HepG2 (cell line): Measurements from ENCODE around the gene SMTN. TPM values are rescaled to one million over a fixed set of nuclear protein-coding genes. Genes with fewer than 3 reads are reported as not detected.
A peak's percentile ranks its signal among the peaks of the same experiment; 100 is the strongest.

Source experiments
- ATAC-seq: fragments of 200-7000 bp; cut with Tn5 transposase; 3 replicates; pipeline ENCODE4 v1.9.1; 2020; ENCODE audit warnings: mild to moderate bottlenecking, moderate library complexity
- BruUV-seq: library from RNA; stranded (reverse); fragments of 400-500 nt; replicated peaks from 2 replicates; lab custom pipeline; 2021; lab: Mats Ljungman, UMichigan
- CTCF ChIA-PET: fragments of 300-600 bp; formaldehyde crosslinking; extraction: SDS; loops from one replicate; lab custom pipeline; 2021; ENCODE audit warnings: low total read pairs, inconsistent platforms, low intra/inter-chr PET ratio; lab: Yijun Ruan, JAX
- POLR2A ChIA-PET: fragments of 350-600 bp; sonication (Branson Sonifier 250); formaldehyde crosslinking; loops from one replicate; lab custom pipeline; 2020; ENCODE audit warnings: antibody characterized with exemption, inconsistent platforms; lab: Yijun Ruan, JAX
- DNase-seq: peaks from one replicate; pipeline ENCODE4 v3.0.0-alpha.2; 2015; ENCODE audit warnings: low spot score
- FAIRE-seq: peaks from 3 replicates; lab custom pipeline; 2011; peaks lifted over from hg19 to GRCh38; lab: Jason Lieb, UNC
- H2AFZ ChIP-seq: one replicate; pipeline ENCODE4 v1.6.1; 2011; ENCODE audit warnings: low read length, inconsistent platforms
- H3K27ac ChIP-seq: fragments of 300-600 bp; 3 replicates; pipeline ENCODE4 v1.8.0; 2011; ENCODE audit warnings: mixed run types, mild to moderate bottlenecking, mixed read lengths, low read length, inconsistent platforms; ENCODE audit not compliant: insufficient read depth; ENCODE audit errors: extremely low read length
- H3K27me3 ChIP-seq, 2 experiments: fragments of 200-600 bp in 1 of 2; 2 replicates in 1 of 2; 3 replicates in 1 of 2; pipeline versions ENCODE4 v1.6.0 to v1.8.0; 2011; ENCODE audit warnings: low read length in 2 of 2, mild to moderate bottlenecking in 2 of 2, moderate library complexity in 2 of 2, inconsistent platforms in 1 of 2; ENCODE audit not compliant: insufficient read depth in 2 of 2, control insufficient read depth in 1 of 2
- H3K36me3 ChIP-seq, 2 experiments: fragments of 200-600 bp in 1 of 2; replicated peaks in 1 of 2; 2 replicates in 1 of 2; 3 replicates in 1 of 2; pipeline versions ENCODE4 v1.5.1 to v1.8.0; 2011; ENCODE audit warnings: low read length in 2 of 2, inconsistent platforms in 1 of 2; ENCODE audit not compliant: insufficient read depth in 2 of 2, control insufficient read depth in 1 of 2
- H3K4me1 ChIP-seq: 2 replicates; pipeline ENCODE4 v1.5.1; 2012; ENCODE audit warnings: low read length, inconsistent platforms; ENCODE audit not compliant: insufficient read depth
- H3K4me2 ChIP-seq: 2 replicates; pipeline ENCODE4 v1.6.0; 2011; ENCODE audit warnings: low read depth, low read length, inconsistent platforms
- H3K4me3 ChIP-seq, 3 experiments: fragments of 200-600 bp in 1 of 3; sonication (generic), shearing (Covaris generic) in 1 of 3; replicated peaks in 1 of 3; 2 replicates each; pipeline ENCODE4 v1.5.1; 2011 to 2016; ENCODE audit warnings: low read length in 3 of 3, inconsistent platforms in 2 of 3, low read depth in 2 of 3, mild to moderate bottlenecking in 2 of 3, control low read depth in 1 of 3, mixed read lengths in 1 of 3; ENCODE audit not compliant: insufficient read depth in 1 of 3
- H3K79me2 ChIP-seq: one replicate; pipeline ENCODE4 v1.6.1; 2011; ENCODE audit warnings: low read length, inconsistent platforms; ENCODE audit not compliant: insufficient read depth
- H3K9ac ChIP-seq: 2 replicates; pipeline ENCODE4 v1.6.0; 2011; ENCODE audit warnings: mild to moderate bottlenecking, low read depth, low read length, inconsistent platforms; ENCODE audit not compliant: insufficient read depth
- H3K9me3 ChIP-seq: 2 replicates; pipeline ENCODE4 v1.5.1; 2012; ENCODE audit warnings: mild to moderate bottlenecking, low read length
- H4K20me1 ChIP-seq: 2 replicates; pipeline ENCODE4 v1.6.0; 2011; ENCODE audit warnings: inconsistent platforms, mild to moderate bottlenecking, low read length, moderate library complexity; ENCODE audit not compliant: insufficient read depth
- NFYB ChIP-seq: sonication (generic); formaldehyde crosslinking; IDR thresholded peaks from 2 replicates; pipeline ENCODE4 v1.4.0; 2020; ENCODE audit warnings: missing genetic modification reagents
- NFYC ChIP-seq: IDR thresholded peaks from 2 replicates; pipeline ENCODE4 v1.6.1; 2016; ENCODE audit warnings: missing genetic modification reagents, missing compliant biosample characterization
- NR2F6 ChIP-seq, 2 experiments: IDR thresholded peaks; 2 replicates each; pipeline ENCODE4 v1.6.1; 2016; ENCODE audit warnings: antibody characterized with exemption in 1 of 2, mild to moderate bottlenecking in 1 of 2
- SAFB2 ChIP-seq: sonication (generic); formaldehyde crosslinking; IDR thresholded peaks from 2 replicates; pipeline ENCODE4 v1.5.1; 2020; ENCODE audit warnings: missing genetic modification reagents, low read depth, mild to moderate bottlenecking, borderline replicate concordance
- THAP11 ChIP-seq: IDR thresholded peaks from 2 replicates; pipeline ENCODE4 v1.6.1; 2016; ENCODE audit warnings: missing biosample characterization, missing genetic modification reagents
- ZNF143 ChIP-seq: sonication (generic); formaldehyde crosslinking; IDR thresholded peaks from 2 replicates; pipeline ENCODE4 v1.4.0; 2020; ENCODE audit warnings: missing genetic modification reagents
- WGBS: methylation state at CpG from one replicate; pipeline ENCODE4 v1.1.6; 2017; ENCODE audit warnings: low lambda C conversion rate; 5-methylcytosine and 5-hydroxymethylcytosine counted together
- in situ Hi-C: cut with HindIII; loops from 2 replicates; pipeline ENCODE4 v1.10.0; 2017; ENCODE audit warnings: low pct_unique_long_range_greater_than_20kb; ENCODE audit not compliant: extremely low pct_ligation_motif_present
- intact Hi-C: fragments of 100-400 bp; cut with micrococcal nuclease; formaldehyde crosslinking; loops from one replicate; pipeline ENCODE4 v1.10.0; 2022; ENCODE audit not compliant: unreplicated experiment
- polyA plus RNA-seq, 8 experiments: library from polyadenylated mRNA; depleted of rRNA in 3 of 8; stranded (reverse) in 7 of 8; unstranded in 1 of 8; fragments of >200 nt; fragmentation: Illumina TruSeq in 4 of 8; extraction: Trizol in 4 of 8; gene quantifications; 2 replicates each; pipeline versions ENCODE4 v1.2.1 to v1.2.3, GENCODE V29; 2011 to 2016; ENCODE audit warnings: low read depth in 4 of 8, missing spikeins in 1 of 8, mixed read lengths in 1 of 8; ENCODE audit not compliant: insufficient read depth in 1 of 8
- total RNA-seq, 5 experiments: library from RNA; depleted of rRNA; stranded (reverse); fragments of >200 nt; fragmentation: Illumina TruSeq; extraction: Trizol; gene quantifications; 2 replicates each; pipeline ENCODE4 v1.2.3, GENCODE V29; 2016; ENCODE audit warnings: low read depth in 1 of 5
- TF ChIP-seq, protein P1 (sequence below): sonication (generic); formaldehyde crosslinking; IDR thresholded peaks from 2 replicates; pipeline ENCODE4 v1.4.0; 2020; ENCODE audit warnings: missing genetic modification reagents, borderline replicate concordance
- TF ChIP-seq, protein P2 (sequence below): sonication (generic); formaldehyde crosslinking; IDR thresholded peaks from 2 replicates; pipeline ENCODE4 v1.4.0; 2020; ENCODE audit warnings: missing genetic modification reagents, borderline replicate concordance
- TF ChIP-seq, protein P3 (sequence below): fragments of 450-650 bp; IDR thresholded peaks from 2 replicates; pipeline ENCODE4 v1.6.1; 2016
- TF ChIP-seq, protein P4 (sequence below), 2 experiments: sonication (generic) in 1 of 2; formaldehyde crosslinking in 1 of 2; IDR thresholded peaks; 2 replicates each; pipeline versions ENCODE4 v1.5.1 to v1.6.1; 2011 to 2020; ENCODE audit warnings: borderline replicate concordance in 1 of 2, low read depth in 1 of 2, low read length in 1 of 2, mild to moderate bottlenecking in 1 of 2, missing genetic modification reagents in 1 of 2, moderate library complexity in 1 of 2

The SMTN gene
- total and polyA plus RNA-seq, 2 of the 13 experiments (the other 11 are each of a cell fraction or from before 2014, with no cell fraction given), result 14.7 to 26.1 TPM

DNA sequence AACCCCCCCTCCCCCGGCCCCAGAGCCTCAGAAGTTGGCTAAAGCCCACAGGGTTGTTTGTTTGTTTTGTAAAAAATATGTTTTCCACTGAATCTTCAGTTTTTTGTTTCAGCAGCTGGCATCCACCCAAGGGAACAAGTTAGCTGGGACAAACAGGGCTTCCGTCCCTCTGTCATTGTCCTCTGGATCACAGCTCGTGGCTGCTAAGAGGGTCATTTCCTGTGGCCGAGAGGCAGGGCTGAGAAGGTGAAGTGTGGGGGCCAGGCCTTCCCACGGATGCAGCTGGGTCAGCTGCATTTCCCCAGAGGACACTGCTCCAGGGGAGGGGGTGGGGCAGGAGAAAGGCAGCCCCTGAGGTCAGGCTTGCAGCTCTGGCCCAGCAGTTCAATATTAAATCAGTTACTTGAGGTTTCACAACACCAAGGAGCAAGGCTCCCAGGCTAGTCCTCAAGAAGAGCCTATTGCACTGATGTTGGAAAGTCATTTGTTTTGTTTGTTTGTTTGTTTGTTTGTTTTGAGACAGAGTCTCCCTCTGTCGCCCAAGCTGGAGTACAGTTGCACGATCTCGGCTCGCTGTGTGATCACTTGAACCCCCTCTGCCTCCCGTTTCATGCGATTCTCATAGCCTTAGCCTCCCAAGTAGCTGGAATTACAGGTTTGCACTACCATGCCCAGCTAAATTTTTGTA, 34.4 kb upstream of the SMTN start (continued):
- TF ChIP-seq, protein P1, sequence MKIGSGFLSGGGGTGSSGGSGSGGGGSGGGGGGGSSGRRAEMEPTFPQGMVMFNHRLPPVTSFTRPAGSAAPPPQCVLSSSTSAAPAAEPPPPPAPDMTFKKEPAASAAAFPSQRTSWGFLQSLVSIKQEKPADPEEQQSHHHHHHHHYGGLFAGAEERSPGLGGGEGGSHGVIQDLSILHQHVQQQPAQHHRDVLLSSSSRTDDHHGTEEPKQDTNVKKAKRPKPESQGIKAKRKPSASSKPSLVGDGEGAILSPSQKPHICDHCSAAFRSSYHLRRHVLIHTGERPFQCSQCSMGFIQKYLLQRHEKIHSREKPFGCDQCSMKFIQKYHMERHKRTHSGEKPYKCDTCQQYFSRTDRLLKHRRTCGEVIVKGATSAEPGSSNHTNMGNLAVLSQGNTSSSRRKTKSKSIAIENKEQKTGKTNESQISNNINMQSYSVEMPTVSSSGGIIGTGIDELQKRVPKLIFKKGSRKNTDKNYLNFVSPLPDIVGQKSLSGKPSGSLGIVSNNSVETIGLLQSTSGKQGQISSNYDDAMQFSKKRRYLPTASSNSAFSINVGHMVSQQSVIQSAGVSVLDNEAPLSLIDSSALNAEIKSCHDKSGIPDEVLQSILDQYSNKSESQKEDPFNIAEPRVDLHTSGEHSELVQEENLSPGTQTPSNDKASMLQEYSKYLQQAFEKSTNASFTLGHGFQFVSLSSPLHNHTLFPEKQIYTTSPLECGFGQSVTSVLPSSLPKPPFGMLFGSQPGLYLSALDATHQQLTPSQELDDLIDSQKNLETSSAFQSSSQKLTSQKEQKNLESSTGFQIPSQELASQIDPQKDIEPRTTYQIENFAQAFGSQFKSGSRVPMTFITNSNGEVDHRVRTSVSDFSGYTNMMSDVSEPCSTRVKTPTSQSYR (CRISPR knock-in tag), result peak; percentile 74; the same call in 1 of the 2 replicates

DNA sequence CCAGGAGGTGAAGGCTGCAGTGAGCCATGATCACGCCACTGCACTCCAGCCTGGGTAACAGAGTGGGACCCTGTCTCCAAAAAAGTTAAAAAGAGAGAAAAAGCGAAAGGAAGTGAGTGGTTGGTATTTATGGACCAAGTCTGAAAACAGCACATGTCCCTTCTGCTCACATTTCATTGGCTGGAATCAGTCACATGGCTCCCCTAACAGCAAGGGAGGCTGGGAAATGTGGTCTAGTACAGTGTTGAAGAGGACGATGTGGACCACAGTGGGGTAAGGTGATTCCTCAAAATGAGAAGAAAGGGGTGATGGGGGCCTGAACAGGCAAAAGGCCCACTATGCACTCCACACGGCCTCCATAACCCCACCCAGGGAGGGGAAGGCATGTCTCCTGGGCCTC, 32.5 kb upstream of the SMTN start:
- H3K4me1 ChIP-seq, result peaks cover 51% of the 10 kb centered on the region
- no peak overlapping the region for H3K27ac ChIP-seq
- DNase-seq (no peak), FAIRE-seq (no peak), ATAC-seq (no peak)
- ChIA-PET POLR2A (no interaction called here), CTCF (no interaction called here)
- in situ Hi-C loops, result no loop called here
- no peak overlapping the region for H3K4me2 ChIP-seq
- H3K79me2 ChIP-seq, result no peaks in the 10 kb centered on the region
- no peaks in the 10 kb centered on the region for H3K9me3 ChIP-seq
- WGBS, result 93% methylated on average over 4 of the region's 4 CpGs
- no peak overlapping the region for H3K9ac ChIP-seq
- no peaks in the 10 kb centered on the region for H4K20me1 ChIP-seq
- BruUV-seq, result no TSS peak
- no peak overlapping the region for H2AFZ ChIP-seq
- H3K4me3 ChIP-seq, result no peak overlapping the region
- intact Hi-C loops, result no loop called here
- H3K36me3 ChIP-seq, result no peaks in the 10 kb centered on the region
- H3K27me3 ChIP-seq, result no peaks in the 10 kb centered on the region
- TF ChIP-seq SAFB2 (CRISPR knock-in tag) (no peak), THAP11 (CRISPR knock-in tag) (peak; percentile 82), ZNF143 (CRISPR knock-in tag) (peak; percentile 77), NFYC (CRISPR knock-in tag) (peak; percentile 69), NR2F6 (IDR thresholded peaks at IDR 0.05) (no peak), NR2F6 (CRISPR knock-in tag; IDR thresholded peaks at IDR 0.05) (no peak), NFYB (CRISPR knock-in tag) (peak; percentile 59; the same call in 1 of the 2 replicates)
- TF ChIP-seq, protein P2, sequence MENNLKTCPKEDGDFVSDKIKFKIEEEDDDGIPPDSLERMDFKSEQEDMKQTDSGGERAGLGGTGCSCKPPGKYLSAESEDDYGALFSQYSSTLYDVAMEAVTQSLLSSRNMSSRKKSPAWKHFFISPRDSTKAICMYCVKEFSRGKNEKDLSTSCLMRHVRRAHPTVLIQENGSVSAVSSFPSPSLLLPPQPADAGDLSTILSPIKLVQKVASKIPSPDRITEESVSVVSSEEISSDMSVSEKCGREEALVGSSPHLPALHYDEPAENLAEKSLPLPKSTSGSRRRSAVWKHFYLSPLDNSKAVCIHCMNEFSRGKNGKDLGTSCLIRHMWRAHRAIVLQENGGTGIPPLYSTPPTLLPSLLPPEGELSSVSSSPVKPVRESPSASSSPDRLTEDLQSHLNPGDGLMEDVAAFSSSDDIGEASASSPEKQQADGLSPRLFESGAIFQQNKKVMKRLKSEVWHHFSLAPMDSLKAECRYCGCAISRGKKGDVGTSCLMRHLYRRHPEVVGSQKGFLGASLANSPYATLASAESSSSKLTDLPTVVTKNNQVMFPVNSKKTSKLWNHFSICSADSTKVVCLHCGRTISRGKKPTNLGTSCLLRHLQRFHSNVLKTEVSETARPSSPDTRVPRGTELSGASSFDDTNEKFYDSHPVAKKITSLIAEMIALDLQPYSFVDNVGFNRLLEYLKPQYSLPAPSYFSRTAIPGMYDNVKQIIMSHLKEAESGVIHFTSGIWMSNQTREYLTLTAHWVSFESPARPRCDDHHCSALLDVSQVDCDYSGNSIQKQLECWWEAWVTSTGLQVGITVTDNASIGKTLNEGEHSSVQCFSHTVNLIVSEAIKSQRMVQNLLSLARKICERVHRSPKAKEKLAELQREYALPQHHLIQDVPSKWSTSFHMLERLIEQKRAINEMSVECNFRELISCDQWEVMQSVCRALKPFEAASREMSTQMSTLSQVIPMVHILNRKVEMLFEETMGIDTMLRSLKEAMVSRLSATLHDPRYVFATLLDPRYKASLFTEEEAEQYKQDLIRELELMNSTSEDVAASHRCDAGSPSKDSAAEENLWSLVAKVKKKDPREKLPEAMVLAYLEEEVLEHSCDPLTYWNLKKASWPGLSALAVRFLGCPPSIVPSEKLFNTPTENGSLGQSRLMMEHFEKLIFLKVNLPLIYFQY (CRISPR knock-in tag), result no peak
- TF ChIP-seq, protein P3, sequence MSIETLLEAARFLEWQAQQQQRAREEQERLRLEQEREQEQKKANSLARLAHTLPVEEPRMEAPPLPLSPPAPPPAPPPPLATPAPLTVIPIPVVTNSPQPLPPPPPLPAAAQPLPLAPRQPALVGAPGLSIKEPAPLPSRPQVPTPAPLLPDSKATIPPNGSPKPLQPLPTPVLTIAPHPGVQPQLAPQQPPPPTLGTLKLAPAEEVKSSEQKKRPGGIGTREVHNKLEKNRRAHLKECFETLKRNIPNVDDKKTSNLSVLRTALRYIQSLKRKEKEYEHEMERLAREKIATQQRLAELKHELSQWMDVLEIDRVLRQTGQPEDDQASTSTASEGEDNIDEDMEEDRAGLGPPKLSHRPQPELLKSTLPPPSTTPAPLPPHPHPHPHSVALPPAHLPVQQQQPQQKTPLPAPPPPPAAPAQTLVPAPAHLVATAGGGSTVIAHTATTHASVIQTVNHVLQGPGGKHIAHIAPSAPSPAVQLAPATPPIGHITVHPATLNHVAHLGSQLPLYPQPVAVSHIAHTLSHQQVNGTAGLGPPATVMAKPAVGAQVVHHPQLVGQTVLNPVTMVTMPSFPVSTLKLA, result peak; percentile 60
- TF ChIP-seq, protein P4, sequence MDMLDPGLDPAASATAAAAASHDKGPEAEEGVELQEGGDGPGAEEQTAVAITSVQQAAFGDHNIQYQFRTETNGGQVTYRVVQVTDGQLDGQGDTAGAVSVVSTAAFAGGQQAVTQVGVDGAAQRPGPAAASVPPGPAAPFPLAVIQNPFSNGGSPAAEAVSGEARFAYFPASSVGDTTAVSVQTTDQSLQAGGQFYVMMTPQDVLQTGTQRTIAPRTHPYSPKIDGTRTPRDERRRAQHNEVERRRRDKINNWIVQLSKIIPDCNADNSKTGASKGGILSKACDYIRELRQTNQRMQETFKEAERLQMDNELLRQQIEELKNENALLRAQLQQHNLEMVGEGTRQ (IDR thresholded peaks at IDR 0.05; ENCODE audit: low read depth, low read length), result peak; percentile 53; the same call in 1 of the 2 replicates
- TF ChIP-seq, protein P4 (CRISPR knock-in tag; IDR thresholded peaks at IDR 0.05; ENCODE audit: borderline replicate concordance), result peak; percentile 71; the same call in 1 of the 2 replicates
